ENCODE measurements around the gene CTDSPL.

- TF ChIP-seq CTCF (IDR thresholded peaks at IDR 0.05; ENCODE audit: low read length): no peak
- TF ChIP-seq EZH2 (optimal IDR thresholded peaks at IDR 0.05; ENCODE audit: low read depth, low read length): no peak
- TF ChIP-seq EZH2phosphoT487 (IDR thresholded peaks at IDR 0.05; ENCODE audit: low read length): no peak
These were observed 143.7 kb downstream of the CTDSPL start for GRCh38 chr3:38005076-38006020.
